ENCODE results near the gene PHKB. TPM values are rescaled to one million over a fixed set of nuclear protein-coding genes. Genes with fewer than 3 reads are reported as not detected.

PHKB gene
- total RNA-seq, 1 donor from 2014 or later: 109 TPM

- Histone ChIP-seq H3K36me3 (no peaks in the 10 kb centered on the region), H3F3A (ENCODE audit: low read depth) (no peaks in the 10 kb centered on the region), H3K4me1 (no peaks in the 10 kb centered on the region), H3K27ac (no peak overlapping the region), H3K79me2 (ENCODE audit: low read depth) (no peaks in the 10 kb centered on the region), H3K9me3 (ENCODE audit: low read depth) (no peaks in the 10 kb centered on the region), H3K4me2 (no peak overlapping the region), H3K27me3 (no peaks in the 10 kb centered on the region), H3K9ac (no peak overlapping the region), H4K20me1 (ENCODE audit: low read depth) (no peaks in the 10 kb centered on the region), H2AFZ (replicated peaks) (no peak overlapping the region), H3K4me3 (no peak overlapping the region)
- Mint-ChIP-seq H3K27me3 (ENCODE audit: insufficient read depth, low read depth) (peaks cover 2% of the 10 kb centered on the region), H3K27ac (no peak overlapping the region), H3K4me1 (no peaks in the 10 kb centered on the region), H3K4me3 (no peak overlapping the region), H3K36me3 (peaks cover 9% of the 10 kb centered on the region), H3K9me3 (no peaks in the 10 kb centered on the region)
- no peak for DNase-seq (ENCODE audit: low spot score)
- TF ChIP-seq EZH2phosphoT487 (IDR thresholded peaks at IDR 0.05) (no peak), EZH2 (IDR thresholded peaks at IDR 0.05) (no peak), CTCF (IDR thresholded peaks at IDR 0.05) (no peak)
Observed at GRCh38 chr16:47586121-47586520, 125.0 kb downstream of the PHKB start.

GRCh38 chr16:47590472-47590871 lies 129.3 kb downstream of the PHKB start:
- Histone ChIP-seq H3K9me3 (ENCODE audit: low read depth) (no peaks in the 10 kb centered on the region), H3K4me1 (no peaks in the 10 kb centered on the region), H3K4me3 (no peak overlapping the region), H3K36me3 (peaks cover 10% of the 10 kb centered on the region), H3K9ac (no peak overlapping the region), H3F3A (ENCODE audit: low read depth) (no peaks in the 10 kb centered on the region), H3K27ac (no peak overlapping the region), H3K4me2 (no peak overlapping the region), H3K27me3 (no peaks in the 10 kb centered on the region), H3K79me2 (ENCODE audit: low read depth) (no peaks in the 10 kb centered on the region), H2AFZ (replicated peaks) (no peak overlapping the region), H4K20me1 (ENCODE audit: low read depth) (no peaks in the 10 kb centered on the region)
- TF ChIP-seq EZH2 (IDR thresholded peaks at IDR 0.05) (no peak), CTCF (IDR thresholded peaks at IDR 0.05) (no peak), EZH2phosphoT487 (IDR thresholded peaks at IDR 0.05) (no peak)
- H3K4me1 Mint-ChIP-seq: peaks cover 6% of the 10 kb centered on the region
- H3K4me3 Mint-ChIP-seq: no peak overlapping the region
- H3K27me3 Mint-ChIP-seq (ENCODE audit: insufficient read depth, low read depth): peaks cover 2% of the 10 kb centered on the region
- H3K36me3 Mint-ChIP-seq: peaks cover 11% of the 10 kb centered on the region
- DNase-seq (ENCODE audit: low spot score): no peak
- H3K27ac Mint-ChIP-seq: no peak overlapping the region
- no peaks in the 10 kb centered on the region for H3K9me3 Mint-ChIP-seq

GRCh38 chr16:47592232-47592631 lies 131.1 kb downstream of the PHKB start:
- TF ChIP-seq EZH2phosphoT487 (IDR thresholded peaks at IDR 0.05) (no peak), CTCF (IDR thresholded peaks at IDR 0.05) (no peak), EZH2 (IDR thresholded peaks at IDR 0.05) (no peak)
- Mint-ChIP-seq H3K4me1 (peaks cover 6% of the 10 kb centered on the region), H3K9me3 (no peaks in the 10 kb centered on the region), H3K4me3 (no peak overlapping the region), H3K27ac (no peak overlapping the region), H3K27me3 (ENCODE audit: insufficient read depth, low read depth) (peaks cover 2% of the 10 kb centered on the region), H3K36me3 (peaks cover 11% of the 10 kb centered on the region)
- H3K4me1 ChIP-seq: no peaks in the 10 kb centered on the region
- no peak for DNase-seq (ENCODE audit: low spot score)
- no peak overlapping the region for H3K9ac ChIP-seq
- H3K4me3 ChIP-seq: no peak overlapping the region
- no peaks in the 10 kb centered on the region for H4K20me1 ChIP-seq (ENCODE audit: low read depth)
- no peaks in the 10 kb centered on the region for H3K79me2 ChIP-seq (ENCODE audit: low read depth)
- H3K36me3 ChIP-seq: peaks cover 10% of the 10 kb centered on the region
- H3K9me3 ChIP-seq (ENCODE audit: low read depth): no peaks in the 10 kb centered on the region
- H3F3A ChIP-seq (ENCODE audit: low read depth): no peaks in the 10 kb centered on the region
- H3K27ac ChIP-seq: no peak overlapping the region
- no peak overlapping the region for H3K4me2 ChIP-seq
- H2AFZ ChIP-seq (replicated peaks): no peak overlapping the region
- H3K27me3 ChIP-seq: no peaks in the 10 kb centered on the region

Measured in neural progenitor cell (in vitro differentiated cells).